ENCODE results near the gene DUOXA1.

DUOXA1 gene

DNA sequence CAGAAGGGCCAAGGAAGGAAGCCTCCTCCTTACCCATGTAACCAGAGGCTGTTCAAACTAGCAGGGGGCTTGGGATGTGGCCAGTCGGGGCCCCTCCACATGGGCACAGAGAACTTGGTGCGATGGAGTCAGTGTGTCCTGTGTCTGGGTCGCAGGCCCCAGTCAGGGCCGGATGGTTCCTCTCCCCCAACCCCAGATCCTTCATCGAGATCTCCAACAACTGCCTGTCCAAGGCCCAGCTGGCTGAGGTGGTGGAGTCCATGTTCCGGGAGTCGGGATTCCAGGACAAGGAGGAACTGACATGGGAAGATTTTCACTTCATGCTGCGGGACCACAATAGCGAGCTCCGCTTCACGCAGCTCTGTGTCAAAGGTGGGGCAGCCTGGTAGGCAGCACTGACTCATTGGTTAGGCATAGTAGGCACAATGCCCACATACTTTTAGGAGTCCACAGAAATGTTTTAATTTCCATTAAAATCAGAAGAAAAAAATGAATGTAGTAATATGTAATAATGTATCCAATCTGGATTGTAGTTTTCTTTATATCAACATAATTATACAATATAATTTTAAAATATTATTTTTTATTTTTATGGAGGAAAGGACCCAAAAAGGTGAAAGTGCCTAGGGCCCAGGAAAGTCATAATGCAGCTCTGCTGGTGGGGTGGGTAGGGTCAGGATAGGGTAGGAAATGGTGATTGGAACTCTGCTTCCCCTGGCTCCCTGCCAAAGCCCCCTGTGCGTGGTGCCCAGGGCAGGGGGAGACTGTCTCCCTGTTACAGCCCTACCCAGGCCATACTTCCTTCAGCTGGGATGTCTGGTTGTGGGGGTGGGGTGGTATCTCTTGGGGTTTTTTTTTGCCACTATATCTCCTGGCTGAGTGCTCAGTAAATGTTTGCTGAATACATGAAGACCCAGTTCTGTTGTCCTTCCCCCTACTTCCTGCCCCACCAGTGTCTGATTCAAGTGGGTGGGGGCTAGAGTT, 18.7 kb upstream of the DUOXA1 start:
- Histone ChIP-seq H3K36me3 (ENCODE audit: control insufficient read depth in 2 of 2, insufficient read depth in 1 of 2, low read length in 2 of 2) (no peaks in the 10 kb centered on the region), H3K4me1 (ENCODE audit: control insufficient read depth, insufficient read depth, low read length) (no peaks in the 10 kb centered on the region), H3K4me3 (ENCODE audit: low read depth, low read length) (no peak overlapping the region), H3K9me3 (ENCODE audit: control insufficient read depth, insufficient read depth, low read depth, low read length) (no peaks in the 10 kb centered on the region), H3K27ac (ENCODE audit: extremely low read depth, low read depth, low read length) (no peak overlapping the region)
- ChIA-PET POLR2A (no interaction called here), CTCF (no interaction called here)
- TF ChIP-seq ZNF677 (tag by site-specific recombination; IDR thresholded peaks at IDR 0.05) (no peak), ZNF596 (tag by site-specific recombination; IDR thresholded peaks at IDR 0.05) (no peak), ZSCAN30 (tag by site-specific recombination; IDR thresholded peaks at IDR 0.05) (no peak), SP2 (tag by site-specific recombination; IDR thresholded peaks at IDR 0.05) (no peak), ZNF548 (tag by site-specific recombination; IDR thresholded peaks at IDR 0.05) (no peak), ZNF707 (tag by site-specific recombination; IDR thresholded peaks at IDR 0.05) (no peak), ZNF645 (tag by site-specific recombination; IDR thresholded peaks at IDR 0.05) (no peak), BCL11B (tag by site-specific recombination; IDR thresholded peaks at IDR 0.05; ENCODE audit: low read depth) (no peak), ZNF785 (tag by site-specific recombination; IDR thresholded peaks at IDR 0.05) (no peak), ZNF621 (tag by site-specific recombination; IDR thresholded peaks at IDR 0.05) (no peak), ZNF138 (tag by site-specific recombination; IDR thresholded peaks at IDR 0.05; ENCODE audit: borderline replicate concordance) (no peak), GLI2 (tag by site-specific recombination; IDR thresholded peaks at IDR 0.05; ENCODE audit: borderline replicate concordance, low read depth) (no peak), ZNF48 (tag by site-specific recombination; IDR thresholded peaks at IDR 0.05) (no peak), ZNF335 (tag by site-specific recombination; conservative IDR thresholded peaks at IDR 0.05) (no peak), KLF1 (tag by site-specific recombination; IDR thresholded peaks at IDR 0.05) (no peak), OSR2 (tag by site-specific recombination; IDR thresholded peaks at IDR 0.05) (no peak), ZNF704 (tag by site-specific recombination; IDR thresholded peaks at IDR 0.05) (no peak), SCRT1 (tag by site-specific recombination; IDR thresholded peaks at IDR 0.05; ENCODE audit: borderline replicate concordance) (no peak), ZNF391 (tag by site-specific recombination; IDR thresholded peaks at IDR 0.05; ENCODE audit: borderline replicate concordance, low read depth) (no peak)

- Histone ChIP-seq H3K27ac (ENCODE audit: extremely low read depth, low read depth, low read length) (no peak overlapping the region), H3K9me3 (ENCODE audit: control insufficient read depth, insufficient read depth, low read depth, low read length) (no peaks in the 10 kb centered on the region), H3K4me3 (ENCODE audit: low read depth, low read length) (no peak overlapping the region), H3K4me1 (ENCODE audit: control insufficient read depth, insufficient read depth, low read length) (no peaks in the 10 kb centered on the region), H3K36me3 (ENCODE audit: control insufficient read depth in 2 of 2, insufficient read depth in 1 of 2, low read length in 2 of 2) (no peaks in the 10 kb centered on the region)
- POLR2A ChIA-PET, result no interaction called here
- CTCF ChIA-PET, result interaction anchor here (1.8 kb wide), 1 partner anchor 23 kb away, joined by 4 read pairs; no protein-coding TSS in a partner anchor
- TF ChIP-seq YY2 (tag by site-specific recombination; IDR thresholded peaks at IDR 0.05) (no peak), ZNF266 (tag by site-specific recombination; IDR thresholded peaks at IDR 0.05; ENCODE audit: low read depth) (no peak), ZNF585B (tag by site-specific recombination; IDR thresholded peaks at IDR 0.05) (no peak), ZNF843 (tag by site-specific recombination; IDR thresholded peaks at IDR 0.05) (no peak), ZNF544 (tag by site-specific recombination; IDR thresholded peaks at IDR 0.05) (no peak), ZNF37A (tag by site-specific recombination; IDR thresholded peaks at IDR 0.05) (no peak), TCF7L2 (IDR thresholded peaks at IDR 0.05; ENCODE audit: borderline replicate concordance, low read depth, low read length) (no peak), ZNF830 (tag by site-specific recombination; IDR thresholded peaks at IDR 0.05; ENCODE audit: low read depth) (no peak), ZNF404 (tag by site-specific recombination; IDR thresholded peaks at IDR 0.05) (no peak), ZNF221 (tag by site-specific recombination; IDR thresholded peaks at IDR 0.05; ENCODE audit: borderline replicate concordance) (no peak), ZNF555 (tag by site-specific recombination; conservative IDR thresholded peaks at IDR 0.05) (no peak)
Measured at GRCh38 chr15:45147606-45148005, 17.9 kb upstream of the DUOXA1 start.

All from HEK293 (cell line).